HL-60 (cell line): ENCODE measurements around the gene DERA.
A peak's percentile ranks its signal among the peaks of the same experiment; 100 is the strongest.
"Not testable (repeated sequence)": the region's sequence is repeated elsewhere in the genome, so short reads cannot be mapped to it uniquely, and the experiment has no call there.

ENCODE experiments used
- DNase-seq, 2 experiments: peaks; one replicate each; pipeline ENCODE4 v3.0.0-alpha.2; 2010 to 2020; ENCODE audit warnings: low read depth in 1 of 2, low spot score in 1 of 2
- H3K27ac ChIP-seq: fragments of 250-450 bp; sonication (Bioruptor Pico); replicated peaks from 2 replicates; pipeline ENCODE4 v1.5.1; 2020; ENCODE audit warnings: mild to moderate bottlenecking, moderate library complexity
- H3K27me3 ChIP-seq: fragments of 250-450 bp; sonication (Bioruptor Pico); 2 replicates; pipeline ENCODE4 v1.5.1; 2021; ENCODE audit warnings: mild to moderate bottlenecking, moderate library complexity; ENCODE audit not compliant: insufficient read depth, poor library complexity, severe bottlenecking
- H3K4me3 ChIP-seq: replicated peaks from 2 replicates; pipeline ENCODE4 v1.5.1; 2011; ENCODE audit warnings: mild to moderate bottlenecking, control low read depth, low read length; ENCODE audit not compliant: insufficient read depth
- GABPA ChIP-seq: IDR thresholded peaks from 2 replicates; pipeline ENCODE4 v1.6.1; 2012; ENCODE audit warnings: low read depth
- POLR2AphosphoS5 ChIP-seq: IDR thresholded peaks from 2 replicates; pipeline ENCODE4 v1.6.1; 2012; ENCODE audit warnings: low read depth
- REST ChIP-seq: IDR thresholded peaks from 2 replicates; pipeline ENCODE4 v1.6.1; 2012; ENCODE audit warnings: low read depth; ENCODE audit not compliant: insufficient replicate concordance
- SPI1 ChIP-seq: IDR thresholded peaks from 2 replicates; pipeline ENCODE4 v1.6.1; 2012; ENCODE audit warnings: low read depth, mild to moderate bottlenecking, borderline replicate concordance
- TF ChIP-seq, protein P1 (sequence below): IDR thresholded peaks from one replicate; pipeline ENCODE4 v1.5.1; 2011; ENCODE audit warnings: low read length, control low read depth, inconsistent platforms; ENCODE audit not compliant: insufficient read depth

Gene DERA

DNA sequence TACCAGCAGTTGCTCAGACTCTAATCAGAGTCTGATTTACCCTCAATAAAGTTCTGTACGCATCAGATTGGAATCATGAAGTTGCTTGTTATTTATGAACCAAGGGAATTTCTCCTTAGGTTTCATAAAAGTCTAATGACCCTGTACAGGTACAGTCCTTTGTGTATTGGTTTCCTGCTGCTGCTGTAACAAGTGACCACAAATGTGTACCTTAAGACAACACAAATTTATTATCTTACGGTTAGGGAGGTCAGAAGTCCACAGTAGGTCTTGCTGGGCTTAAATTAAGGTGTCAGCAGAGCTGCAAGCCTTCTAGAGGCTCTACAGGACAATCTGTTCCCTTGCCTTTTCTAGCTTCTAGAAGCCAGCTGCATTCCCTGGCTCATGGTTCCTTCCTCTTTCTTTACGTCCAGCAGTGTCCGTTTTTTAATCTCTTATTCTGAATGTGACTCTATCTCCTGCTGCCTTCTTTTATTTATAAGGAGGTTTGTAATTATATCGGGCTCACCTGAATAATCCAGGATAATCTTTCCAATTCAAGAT lies 6.7 kb upstream of the DERA start:
- Histone ChIP-seq H3K27me3 (no peaks in the 10 kb centered on the region), H3K4me3 (no peak overlapping the region), H3K27ac (no peak overlapping the region)
- no peak for TF ChIP-seq GABPA
- TF ChIP-seq, protein P1, sequence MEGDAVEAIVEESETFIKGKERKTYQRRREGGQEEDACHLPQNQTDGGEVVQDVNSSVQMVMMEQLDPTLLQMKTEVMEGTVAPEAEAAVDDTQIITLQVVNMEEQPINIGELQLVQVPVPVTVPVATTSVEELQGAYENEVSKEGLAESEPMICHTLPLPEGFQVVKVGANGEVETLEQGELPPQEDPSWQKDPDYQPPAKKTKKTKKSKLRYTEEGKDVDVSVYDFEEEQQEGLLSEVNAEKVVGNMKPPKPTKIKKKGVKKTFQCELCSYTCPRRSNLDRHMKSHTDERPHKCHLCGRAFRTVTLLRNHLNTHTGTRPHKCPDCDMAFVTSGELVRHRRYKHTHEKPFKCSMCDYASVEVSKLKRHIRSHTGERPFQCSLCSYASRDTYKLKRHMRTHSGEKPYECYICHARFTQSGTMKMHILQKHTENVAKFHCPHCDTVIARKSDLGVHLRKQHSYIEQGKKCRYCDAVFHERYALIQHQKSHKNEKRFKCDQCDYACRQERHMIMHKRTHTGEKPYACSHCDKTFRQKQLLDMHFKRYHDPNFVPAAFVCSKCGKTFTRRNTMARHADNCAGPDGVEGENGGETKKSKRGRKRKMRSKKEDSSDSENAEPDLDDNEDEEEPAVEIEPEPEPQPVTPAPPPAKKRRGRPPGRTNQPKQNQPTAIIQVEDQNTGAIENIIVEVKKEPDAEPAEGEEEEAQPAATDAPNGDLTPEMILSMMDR, result no peak
- no peak for TF ChIP-seq SPI1
- TF ChIP-seq POLR2AphosphoS5, result no peak
- TF ChIP-seq REST, result no peak
- no peak for DNase-seq

- peak overlapping the region; percentile 87 for H3K27ac ChIP-seq
- no peak for DNase-seq
- H3K27me3 ChIP-seq, result no peaks in the 10 kb centered on the region
- no peak for TF ChIP-seq POLR2AphosphoS5
- no peak for TF ChIP-seq GABPA
- no peak for TF ChIP-seq SPI1
- TF ChIP-seq, protein P1, result no peak
- no peak overlapping the region for H3K4me3 ChIP-seq
Measured at GRCh38 chr12:15910468-15910863, 666 bp upstream of the DERA start.

DNA sequence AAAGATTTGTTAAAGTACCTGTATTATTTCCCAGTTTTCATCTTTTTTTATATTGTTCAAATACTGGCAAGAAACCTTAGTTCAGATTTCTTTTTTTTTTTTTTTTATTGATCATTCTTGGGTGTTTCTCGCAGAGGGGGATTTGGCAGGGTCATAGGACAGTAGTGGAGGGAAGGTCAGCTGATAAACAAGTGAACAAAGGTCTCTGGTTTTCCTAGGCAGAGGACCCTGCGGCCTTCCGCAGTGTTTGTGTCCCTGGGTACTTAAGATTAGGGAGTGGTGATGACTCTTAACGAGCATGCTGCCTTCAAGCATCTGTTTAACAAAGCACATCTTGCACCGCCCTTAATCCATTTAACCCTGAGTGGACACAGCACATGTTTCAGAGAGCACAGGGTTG lies 799 bp downstream of the DERA start:
- peak overlapping the region; percentile 72 for H3K4me3 ChIP-seq
- peak overlapping the region; percentile 87 for H3K27ac ChIP-seq
- not testable (repeated sequence) for H3K27me3 ChIP-seq, DNase-seq

DNA sequence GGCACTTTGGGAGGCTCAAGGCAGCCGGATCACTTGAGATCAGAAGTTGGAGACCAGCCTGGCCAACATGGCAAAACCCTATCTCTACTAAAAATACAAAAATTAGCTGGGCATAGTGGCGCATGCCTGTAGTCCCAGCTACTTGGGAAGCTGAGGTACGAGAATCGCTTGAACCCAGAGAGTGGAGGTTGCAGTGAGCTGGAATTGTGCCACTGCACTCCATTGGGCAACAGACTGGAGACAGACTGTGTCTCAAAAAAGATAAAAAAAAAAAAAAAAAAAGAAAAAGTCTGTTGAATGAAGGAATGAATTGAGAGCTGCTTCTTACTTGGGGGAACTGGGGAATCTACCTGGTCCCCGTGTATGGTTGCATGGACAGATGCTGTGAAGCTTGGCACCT lies 3.0 kb downstream of the DERA start:
- H3K27me3 ChIP-seq, H3K4me3 ChIP-seq, H3K27ac ChIP-seq, DNase-seq: not testable (repeated sequence)

DNA sequence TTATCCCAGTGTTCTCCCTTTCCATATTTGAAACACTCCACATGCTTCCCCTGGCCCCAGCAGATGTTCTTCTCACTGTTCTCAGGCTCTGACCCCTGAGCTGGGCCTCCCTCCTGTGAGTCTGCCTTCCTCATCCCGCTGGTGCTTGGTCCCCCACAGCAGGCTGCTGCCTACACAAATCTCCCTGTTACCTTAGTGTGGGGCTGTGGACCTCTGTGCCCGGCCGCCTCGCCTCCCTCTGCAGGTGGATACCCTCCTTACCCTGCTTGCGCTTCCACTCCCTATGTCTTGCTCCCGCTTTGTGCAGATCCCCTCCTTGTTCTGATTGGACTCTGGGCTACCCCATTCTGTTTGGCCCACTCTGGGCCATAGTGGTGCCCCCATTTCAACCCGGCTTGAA lies 6.9 kb downstream of the DERA start:
- no peaks in the 10 kb centered on the region for H3K27me3 ChIP-seq
- TF ChIP-seq POLR2AphosphoS5 (no peak), REST (no peak), SPI1 (no peak), GABPA (no peak)
- TF ChIP-seq, protein P1, result no peak
- no peak overlapping the region for H3K27ac ChIP-seq
- DNase-seq, result no peak
- no peak overlapping the region for H3K4me3 ChIP-seq
